Activated CD8-positive, alpha-beta memory T cell treated with anti-CD3 and anti-CD28 coated beads for 48 hours (primary cell): ENCODE data around the gene NOXO1.
"Not testable (repeated sequence)": the region's sequence is repeated elsewhere in the genome, so short reads cannot be mapped to it uniquely, and the experiment has no call there.

Experiments used
- DNase-seq, 3 experiments: peaks; one replicate each; pipeline ENCODE4 v3.0.0-alpha.2; 2020; ENCODE audit warnings: low read depth in 2 of 3, low spot score in 2 of 3

The NOXO1 gene

DNA sequence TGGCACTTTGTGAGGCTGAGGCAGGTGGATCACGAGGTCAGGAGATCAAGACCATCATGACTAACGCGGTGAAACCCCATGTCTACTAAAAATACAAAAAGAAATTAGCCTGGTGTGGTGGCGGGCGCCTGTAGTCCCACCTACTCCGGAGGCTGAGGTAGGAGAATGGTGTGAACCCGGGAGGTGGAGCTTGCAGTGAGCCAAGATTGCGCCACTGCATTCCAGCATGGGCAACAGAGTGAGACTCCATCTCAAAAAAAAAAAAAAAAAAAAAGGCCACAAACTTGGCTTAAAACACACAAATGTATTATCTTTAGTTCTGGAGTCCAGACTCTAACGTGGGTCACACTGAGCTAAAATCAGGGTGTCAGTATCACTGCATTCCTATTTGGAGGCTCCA, 30.5 kb upstream of the NOXO1 start:
- not testable (repeated sequence) for DNase-seq

DNA sequence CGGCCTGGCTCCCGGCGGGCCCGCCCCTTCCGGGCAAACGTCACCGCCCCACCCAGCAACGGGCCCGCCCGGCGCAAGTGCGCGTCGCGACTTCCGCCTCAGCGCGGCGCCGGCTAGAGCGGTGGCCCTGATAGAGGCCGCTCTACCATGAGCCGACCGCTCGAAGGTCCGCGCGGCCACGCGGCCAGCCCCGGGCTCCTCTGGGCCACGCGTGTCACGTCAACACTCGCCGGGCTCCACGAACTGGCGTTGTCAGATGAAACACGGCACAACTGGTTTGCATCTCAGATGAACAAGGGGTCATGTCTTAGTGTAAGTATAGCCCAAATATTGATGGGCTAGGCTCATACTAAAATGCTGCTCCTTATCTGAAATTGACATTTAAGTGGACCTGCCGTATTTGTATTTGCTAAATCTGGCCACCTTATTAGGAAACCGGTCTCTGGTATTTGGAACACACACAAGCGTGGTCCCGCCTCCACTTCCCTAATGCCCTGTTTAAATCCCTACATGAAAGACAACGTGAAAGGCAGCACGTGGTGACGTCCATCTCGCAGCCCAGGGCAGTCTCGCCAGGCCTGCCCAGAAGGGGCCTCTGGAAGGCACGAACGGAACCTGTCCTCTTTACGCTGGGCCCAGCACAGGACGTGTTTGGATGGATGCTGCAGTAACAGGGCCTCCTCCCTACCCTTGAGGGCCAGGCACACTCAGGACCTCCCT, 28.7 kb upstream of the NOXO1 start, which contains the start of gene ZNF598:
TSS of gene ZNF598 (minus strand) at position 31 of the 720 bp plus-strand sequence.
- DNase-seq: peak in 1 of 3 experiments; percentile 65

DNA sequence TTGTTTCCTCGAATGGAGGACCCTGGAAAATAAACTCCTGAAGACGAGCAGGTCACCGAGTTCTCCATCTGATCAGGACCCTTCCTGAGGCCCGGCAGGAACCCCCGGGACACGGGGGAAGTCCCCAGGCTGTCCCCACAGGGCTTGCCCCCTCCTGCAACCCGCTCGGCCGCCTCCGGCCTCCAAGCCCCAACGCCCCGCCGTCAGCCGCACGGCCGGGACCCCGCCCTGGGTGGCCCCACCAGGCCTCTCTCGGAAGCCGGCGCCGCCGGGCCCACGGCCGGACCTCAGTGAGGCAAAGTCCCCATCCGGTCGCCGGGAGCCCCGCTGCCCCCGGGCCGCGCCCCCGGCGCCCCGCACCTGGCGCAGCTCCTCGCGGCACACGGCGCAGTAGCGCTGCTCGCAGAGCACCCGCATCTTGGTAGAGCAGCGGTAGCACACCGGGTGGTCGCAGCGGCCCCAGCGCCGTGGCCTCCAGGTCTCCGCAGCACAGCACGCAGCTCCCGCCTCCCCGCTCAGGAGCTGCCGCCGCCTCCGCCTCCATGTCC, 28.0 kb upstream of the NOXO1 start:
- DNase-seq: no peak

DNA sequence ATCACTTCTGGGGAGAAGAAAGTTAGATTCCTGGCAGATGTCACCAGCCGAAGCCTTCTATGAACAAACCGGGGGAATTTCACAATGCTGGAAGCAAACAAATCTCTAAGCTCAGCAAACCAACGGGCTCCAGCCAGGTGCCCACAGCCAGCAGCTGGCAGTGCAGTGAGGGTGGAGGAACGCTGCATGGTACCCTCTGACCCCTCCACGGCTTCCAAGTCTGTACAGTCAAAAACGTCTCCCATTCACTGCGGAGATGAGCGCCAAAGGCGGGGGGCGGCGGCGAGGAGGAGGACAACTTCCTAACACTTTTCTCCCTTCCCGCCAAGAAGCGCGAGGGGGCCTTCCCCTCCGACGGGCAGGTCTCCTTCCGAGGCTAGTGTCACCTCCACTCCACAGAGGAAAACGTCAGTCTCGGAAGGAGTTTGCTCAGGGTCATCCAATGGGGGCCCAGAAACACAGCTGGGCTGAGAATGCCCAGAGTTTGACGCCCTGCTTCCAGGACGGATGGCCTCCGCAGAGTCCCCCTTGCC, 27.4 kb upstream of the NOXO1 start:
- DNase-seq: no peak

DNA sequence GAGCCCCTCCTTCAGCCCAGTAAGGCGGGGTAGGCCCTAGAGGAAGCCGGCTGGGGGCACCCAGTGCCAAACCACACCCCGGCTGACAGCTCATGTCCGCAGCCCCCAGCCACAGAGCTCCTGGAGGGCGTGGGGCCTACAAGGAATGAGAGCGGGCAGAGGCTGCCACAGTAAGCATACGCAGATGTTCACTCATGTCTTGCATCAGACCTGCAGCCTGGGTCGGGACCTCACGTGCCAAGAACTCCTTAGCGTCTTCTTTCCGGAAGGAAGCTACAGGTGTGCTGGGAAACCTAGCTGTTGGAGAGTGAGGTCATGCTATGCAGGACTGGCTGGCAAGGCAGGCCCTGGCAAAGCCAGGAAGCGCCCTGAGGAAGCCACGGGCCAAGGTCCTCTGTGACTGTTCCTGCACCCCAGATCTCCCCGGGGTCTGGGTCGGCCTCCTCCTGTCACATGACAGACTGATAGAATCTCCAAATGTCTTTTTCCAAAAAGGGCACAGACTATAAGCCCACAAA, 26.8 kb upstream of the NOXO1 start:
- no peak for DNase-seq

DNA sequence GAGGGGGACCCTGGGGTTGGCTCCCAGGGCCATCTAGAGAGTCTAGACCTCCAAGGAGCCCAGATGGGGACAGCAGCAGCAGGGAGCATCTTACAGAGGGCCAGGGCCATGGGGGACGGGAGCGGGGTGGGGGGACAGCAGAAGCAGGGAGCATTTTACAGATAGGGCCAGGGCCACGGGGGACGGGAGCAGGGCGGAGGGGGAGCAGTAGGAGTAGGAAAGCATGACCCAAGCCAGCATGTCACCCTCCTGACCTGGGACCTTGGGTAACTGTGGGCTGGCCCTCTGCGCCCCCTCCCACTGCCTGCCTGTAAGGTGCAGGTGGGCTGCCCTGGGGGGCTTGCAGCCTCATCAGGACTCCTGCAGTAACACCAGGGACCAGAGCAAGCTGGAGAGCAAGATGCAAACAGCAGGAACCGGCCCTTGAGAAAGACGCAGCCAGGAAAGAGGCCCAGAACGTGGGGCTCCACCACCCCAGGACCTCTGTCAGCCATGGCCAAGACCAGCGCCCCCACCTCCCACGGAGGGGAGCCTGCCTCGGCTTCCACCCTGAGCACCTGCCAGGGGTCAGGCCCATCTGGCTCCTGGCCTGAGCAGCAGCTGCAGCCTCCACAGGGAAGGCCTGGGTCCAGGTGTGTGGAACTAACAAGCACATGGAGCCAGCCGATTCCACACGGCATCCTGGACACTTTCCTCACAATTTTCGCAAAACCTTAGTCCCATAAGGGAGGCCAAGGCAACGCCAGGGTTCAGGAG, 26.0 kb upstream of the NOXO1 start:
- no peak for DNase-seq

DNA sequence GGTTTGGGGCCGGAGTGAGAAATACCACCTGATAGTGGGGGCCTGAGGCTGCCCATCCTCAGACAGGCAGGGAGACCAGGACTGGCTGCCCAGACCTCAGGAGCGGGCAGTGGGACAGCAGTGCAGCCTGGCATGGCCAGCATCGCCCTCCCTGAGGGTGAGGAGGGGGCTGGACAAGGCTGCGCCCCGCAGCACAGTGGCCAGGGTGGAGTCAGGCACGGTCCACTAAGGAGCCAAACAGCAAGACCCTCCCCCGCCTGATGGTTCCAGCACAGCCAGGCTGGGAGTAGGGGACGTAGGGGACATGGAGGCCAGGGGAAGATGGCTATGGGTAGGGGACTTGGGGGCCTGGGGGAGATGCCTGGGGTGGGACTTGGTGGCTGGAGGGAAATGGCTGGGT, 25.0 kb upstream of the NOXO1 start:
- no peak for DNase-seq

DNA sequence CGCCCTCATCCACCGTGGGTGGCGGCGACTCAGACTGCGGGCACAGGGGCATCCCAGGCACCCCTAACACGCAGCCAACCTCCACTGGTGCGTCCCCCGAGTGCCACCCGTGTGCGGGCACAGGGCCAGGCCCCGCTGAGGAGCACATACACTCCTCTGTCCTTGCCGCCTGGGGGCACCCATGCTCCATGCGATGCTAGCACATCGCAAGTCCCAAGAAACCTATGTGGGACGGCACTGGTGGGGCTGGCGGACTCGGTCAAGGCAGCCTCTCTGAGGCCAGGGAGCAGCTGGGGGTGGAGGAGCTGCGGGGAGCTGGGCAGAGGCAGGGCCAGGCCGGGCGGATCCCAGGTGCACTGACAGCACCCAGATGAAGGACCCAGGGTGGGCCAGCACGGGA, 24.4 kb upstream of the NOXO1 start:
- no peak for DNase-seq

DNA sequence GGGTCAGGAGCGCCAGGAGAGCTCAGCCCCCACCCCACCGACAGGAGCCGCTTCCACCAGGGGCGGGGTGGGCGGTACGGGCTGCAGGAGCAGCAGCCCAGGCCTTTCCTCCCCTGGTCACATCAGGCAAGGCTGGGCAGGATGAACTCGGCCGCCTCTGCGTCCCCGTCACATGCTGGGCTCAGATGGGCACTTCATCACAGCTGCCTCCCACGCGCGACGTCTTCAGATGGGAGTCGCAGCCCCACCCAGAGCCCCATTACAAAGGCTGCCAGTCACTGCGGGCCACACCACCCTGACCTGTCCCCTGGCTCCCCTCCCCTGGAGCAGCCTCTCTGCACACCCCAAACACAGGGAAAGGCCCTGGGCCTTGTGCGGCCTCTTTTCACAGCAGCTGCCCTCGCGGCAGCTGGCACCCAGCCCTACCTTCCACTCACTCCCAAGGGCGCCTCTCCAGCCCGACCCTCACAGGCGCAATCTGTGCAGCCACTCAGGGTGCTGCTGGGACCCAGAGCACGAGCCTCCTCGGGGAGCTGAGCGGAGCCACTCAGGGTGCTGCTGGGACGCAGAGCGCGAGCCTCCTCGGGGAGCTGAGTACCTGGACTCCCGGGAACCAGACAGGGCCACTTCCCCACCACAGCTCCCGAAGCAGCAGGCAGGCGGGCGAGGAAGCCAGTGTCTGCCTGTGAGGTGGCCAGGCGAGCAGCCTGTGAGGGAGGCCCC, 23.7 kb upstream of the NOXO1 start:
- DNase-seq: no peak

DNA sequence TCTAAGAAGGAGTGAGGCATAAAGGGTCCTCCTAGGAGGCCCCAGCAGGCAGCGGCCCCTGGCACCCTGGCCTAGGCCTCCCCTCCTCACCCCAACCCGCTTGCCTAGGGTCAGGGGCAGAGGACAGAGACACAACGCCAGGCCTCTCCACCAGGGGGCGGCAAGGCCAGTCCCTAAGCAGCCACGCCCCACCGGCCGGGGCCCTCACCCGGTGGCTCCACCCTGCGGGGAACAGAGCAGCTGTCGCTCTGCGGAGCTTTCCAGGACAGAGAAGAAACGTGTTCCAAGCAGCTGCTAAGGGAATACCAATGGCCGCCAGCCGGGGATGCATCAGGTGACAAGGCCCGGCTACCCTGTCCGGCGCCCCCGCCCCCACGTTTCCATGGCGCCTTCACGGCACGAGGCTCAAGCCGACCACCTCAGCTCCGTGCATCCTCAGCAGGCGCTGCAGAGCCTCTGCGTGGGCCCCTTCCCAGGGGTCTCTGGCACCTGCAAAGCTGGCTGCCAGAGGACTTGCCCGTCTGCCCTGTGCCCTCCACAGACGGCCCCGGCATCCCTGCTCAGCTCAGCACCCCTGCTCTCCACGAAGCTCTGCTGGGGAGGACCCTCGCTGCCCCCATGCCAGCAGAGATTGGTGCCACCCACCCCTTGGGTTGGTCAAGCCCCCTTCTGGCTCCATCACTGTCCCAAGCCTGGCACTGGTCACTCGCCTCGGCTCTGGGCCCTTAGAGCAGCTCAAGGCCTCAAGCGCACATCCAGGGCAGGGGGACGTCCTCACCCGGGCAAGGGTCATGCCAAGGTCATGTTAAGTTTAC, 22.8 kb upstream of the NOXO1 start:
- DNase-seq: peak; percentile 68 to 87 (median 82)

DNA sequence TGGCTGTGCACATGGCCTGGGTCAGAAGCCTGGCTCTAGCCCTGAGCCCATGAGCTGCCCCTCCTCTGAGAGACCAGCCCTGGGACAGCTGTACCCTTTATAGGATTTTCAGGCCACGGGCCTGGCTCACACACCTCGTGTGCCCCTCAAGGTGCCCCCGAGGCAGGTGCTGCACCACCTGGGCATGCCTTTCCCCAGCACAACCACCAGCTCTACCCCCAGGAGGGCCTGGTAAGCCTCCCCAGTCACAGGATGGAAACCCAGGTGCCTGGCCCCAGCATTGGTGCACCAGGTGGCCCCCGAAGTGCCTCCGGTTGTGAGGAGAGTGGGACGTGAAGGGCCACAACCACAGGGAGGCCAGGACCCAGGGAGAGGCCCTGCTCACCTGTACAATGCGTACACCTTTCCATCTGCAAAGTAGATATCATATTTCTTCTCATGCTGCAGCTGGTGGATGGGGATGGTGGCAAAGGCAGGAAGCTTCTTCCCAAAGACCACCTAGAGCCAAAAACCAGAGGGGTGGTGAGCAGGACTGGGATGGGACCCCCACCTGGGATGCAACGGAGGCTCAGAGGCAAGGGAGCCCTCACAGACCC, 22.1 kb upstream of the NOXO1 start:
- no peak for DNase-seq

DNA sequence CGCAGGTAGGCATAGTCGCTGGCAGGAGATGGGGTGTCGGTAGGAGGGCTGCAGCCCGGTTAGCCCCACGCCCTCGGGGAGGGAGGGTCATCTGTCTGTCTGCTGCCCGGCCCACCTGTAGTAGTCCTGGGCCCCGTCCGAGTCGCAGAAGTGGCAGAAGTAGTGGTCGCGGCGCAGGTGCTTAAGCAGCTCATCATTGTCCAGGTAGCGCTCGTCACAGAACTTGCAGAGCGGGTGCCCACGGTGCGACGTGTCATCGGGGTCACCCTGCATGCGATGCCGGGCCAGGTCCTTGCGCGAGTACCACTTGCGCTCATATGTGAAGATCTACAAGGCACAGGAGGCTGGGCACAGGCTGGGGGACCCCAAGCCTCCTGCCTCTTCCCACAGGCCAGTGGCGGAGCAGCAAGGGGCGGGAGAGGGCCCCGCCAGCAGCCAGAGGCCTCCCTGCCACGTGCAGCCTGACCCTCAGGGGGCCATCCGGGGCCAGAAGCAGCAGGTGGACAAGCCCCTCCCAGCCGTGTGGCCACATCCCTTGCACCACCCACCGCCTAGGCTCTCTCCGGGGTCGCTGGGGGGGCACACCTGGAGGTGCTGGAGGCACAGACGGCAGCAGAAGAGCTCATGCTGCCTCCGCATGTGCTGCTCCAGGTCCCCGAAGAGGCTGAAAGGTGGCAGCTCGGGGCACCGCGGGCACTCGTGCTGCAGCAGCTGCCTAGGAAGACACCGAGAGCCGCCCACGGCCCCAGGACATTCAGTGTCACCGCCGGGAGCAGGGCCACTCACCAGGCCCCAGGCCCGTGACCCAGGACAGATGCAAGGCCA, 21.3 kb upstream of the NOXO1 start:
- DNase-seq: no peak

DNA sequence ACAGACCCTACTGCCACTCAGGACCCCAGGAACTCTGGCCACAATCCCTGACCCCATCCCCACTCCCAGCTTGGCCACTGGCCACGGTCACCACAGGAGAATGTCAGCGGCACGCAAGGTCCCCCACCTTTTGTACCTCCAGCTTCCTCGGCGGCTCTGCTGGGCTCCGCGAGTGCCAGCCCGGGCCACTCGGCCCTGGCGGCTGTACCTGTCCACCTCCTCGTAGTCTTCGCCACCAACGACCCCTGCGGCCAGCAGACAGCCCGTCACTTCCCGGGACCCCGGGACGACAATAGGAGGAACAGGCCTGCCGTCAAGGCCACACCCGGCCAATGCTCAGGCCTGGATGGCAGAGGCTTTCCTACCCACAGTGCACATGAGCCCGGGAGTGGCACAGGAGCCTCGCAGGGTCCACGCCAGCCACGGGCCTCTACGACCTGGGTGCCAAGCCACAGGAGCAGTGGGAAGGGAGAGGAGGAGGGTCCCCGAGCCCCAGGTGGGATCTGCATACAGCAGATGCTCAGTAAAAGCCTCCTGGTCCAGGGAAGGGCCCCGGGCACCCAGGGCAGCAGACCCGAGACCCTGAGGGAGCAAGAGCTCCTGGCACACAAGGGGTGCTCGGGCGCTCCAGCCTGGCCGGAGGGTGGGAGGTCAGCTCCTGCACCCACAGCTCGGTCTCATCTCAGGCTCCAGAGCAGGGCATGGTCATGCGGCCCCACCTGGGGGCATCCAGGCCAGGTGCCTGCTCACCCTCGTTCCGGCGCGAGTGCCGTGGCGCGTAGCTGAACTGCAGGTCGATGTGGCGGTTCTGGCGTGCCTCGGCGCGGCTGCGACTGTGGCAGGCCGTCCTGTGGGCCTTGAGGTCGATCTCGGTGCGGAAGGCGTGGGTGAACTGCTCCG, 20.4 kb upstream of the NOXO1 start:
- DNase-seq: no peak

DNA sequence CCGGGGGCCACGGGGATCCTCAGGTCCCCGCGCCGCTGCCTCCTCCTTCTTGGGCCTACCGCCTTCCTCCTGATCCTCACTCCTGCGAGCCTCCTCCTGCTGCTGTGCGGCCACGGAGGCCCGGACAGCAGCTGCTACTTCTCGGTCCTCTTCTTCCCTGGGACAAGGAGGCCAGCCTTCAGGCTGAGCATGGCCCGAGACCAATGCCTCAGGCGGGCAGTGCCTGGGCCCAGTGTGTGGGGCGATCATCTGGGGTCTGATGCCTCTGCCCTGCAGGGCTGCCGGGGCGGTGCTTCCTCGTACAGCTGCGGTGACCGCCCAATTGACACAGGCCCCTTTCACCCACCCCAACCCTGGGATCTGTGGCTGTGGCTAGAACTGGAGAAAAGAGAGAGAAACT, 19.8 kb upstream of the NOXO1 start:
- DNase-seq: no peak

DNA sequence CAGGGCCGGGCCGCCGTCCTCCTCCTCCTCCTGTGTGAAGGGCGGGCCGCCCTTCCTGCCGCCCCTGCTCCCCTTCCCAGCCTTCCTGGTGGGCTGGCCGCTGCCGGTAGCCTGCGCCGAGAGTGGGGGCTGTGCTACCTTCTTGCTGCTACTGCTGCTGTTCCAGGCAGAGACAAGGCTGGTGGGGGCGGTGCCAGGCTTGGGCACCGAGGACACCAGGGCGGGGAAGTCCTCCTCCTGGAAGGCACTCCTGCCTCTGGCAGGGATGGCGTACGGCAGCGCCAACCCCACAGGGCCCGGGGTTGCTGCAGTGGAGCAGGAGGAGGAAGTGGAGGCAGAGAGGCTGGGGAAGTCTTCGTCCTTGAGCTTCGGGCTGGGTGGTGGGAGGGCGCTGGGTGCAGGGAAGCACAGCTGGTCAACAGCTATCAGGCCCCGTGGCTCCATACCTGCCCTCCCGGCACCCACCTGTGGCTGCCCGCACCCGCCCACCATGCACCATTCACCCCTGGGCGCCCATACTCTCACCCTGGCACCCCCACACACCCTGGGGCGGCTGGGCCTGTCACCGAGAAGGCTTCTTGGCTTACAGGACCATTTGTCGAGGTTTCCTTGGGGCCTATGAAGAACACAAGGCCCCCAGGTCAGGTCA, 18.7 kb upstream of the NOXO1 start:
- DNase-seq: no peak

DNA sequence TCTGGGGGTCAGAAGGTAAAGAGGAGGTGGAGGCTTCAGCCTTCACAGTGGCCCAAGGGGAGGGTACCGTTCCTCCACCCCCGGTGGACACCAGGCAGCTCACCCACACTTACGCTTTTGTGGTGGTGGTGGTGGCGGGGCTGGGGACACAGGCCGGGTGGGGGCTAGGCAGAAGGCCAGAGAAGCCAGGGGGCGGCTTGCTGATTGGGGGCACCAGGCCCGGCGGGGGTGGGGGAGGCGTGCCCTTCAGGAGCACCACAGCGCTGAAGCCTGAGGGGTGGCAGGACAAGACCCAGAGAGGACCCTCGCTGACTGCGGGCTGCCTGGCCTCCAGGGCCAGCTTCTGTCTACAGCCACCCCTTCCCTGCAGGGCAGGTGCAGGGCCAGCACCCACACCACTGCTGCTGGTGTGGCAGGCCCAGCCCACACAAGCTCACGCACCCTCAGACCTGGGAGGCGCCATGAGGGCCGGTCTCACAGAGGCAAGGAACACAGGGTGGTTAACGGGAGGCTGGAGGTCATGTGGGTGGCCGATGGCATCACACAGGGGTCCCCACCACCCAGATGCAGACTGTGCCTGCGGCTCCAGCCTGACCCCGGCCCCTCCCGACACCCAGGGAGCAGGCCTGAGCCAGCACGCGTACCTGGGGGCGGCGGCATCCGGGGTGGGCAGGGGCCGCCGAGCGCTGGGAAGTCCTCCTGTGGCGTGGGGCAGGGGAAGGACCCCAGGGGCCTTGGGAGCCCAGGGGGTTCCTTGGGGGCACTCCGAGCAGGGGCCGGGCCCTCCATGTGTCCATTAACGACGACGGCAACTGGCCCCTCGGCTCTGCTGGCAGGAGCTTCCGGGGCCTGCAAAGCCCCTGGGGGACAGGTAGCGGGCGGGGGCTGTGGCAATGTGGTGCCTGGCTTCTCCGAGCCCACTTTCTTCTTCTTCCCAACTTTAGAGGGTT, 17.9 kb upstream of the NOXO1 start:
- DNase-seq: no peak
